Stimulated activated CD8-positive, alpha-beta memory T cell treated with anti-CD3 and anti-CD28 coated beads, Interleukin-2, amount 100 ng/mL, for 48 hours (primary cell): ENCODE measurements around the gene MACROD2.
"Not testable (repeated sequence)": the region's sequence is repeated elsewhere in the genome, so short reads cannot be mapped to it uniquely, and the experiment has no call there.

Experiments
- DNase-seq, 2 donors: peaks; one replicate each; pipeline ENCODE4 v3.0.0-alpha.2; 2020; ENCODE audit warnings: low read depth in 2 of 2

The MACROD2 gene

DNA sequence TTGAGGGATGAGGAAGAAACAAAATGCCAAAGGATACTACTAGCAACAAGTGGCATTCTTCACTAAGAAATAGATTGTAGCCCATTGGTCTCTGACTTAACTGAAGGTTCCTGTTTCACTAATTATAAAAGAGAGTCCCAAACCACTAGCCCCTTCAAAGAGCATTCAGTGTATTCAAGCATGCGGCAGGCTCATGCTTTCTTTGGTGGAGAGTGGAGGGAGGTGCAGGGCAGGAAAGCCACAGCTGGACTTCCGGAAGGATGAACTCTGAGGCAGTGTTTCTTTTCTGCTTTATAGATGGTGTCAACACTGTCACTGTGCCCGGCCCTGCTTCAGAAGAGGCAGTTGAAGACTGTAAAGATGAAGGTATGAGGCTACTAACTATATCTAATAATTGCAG, 1941.9 kb downstream of the MACROD2 start:
- no peak for DNase-seq

DNA sequence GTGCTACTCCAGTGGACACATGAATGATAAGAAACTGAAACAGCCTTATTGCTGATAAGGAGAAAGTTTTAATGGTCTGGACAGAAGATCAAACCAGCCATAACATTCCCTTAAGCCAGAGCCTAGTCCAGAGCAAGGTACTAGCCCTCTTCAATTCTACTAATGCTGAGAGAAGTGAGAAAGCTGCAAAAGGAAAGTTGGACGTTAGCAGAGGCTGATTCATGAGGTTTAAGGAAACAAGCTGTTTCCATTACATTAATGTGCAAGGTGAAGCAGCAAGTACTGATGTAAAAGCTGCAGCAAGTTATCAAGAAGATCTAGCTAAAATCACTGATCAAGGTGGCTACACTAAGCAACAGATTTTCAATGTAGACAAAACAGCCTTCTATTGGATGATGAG, 1943.5 kb downstream of the MACROD2 start:
- no peak for DNase-seq

DNA sequence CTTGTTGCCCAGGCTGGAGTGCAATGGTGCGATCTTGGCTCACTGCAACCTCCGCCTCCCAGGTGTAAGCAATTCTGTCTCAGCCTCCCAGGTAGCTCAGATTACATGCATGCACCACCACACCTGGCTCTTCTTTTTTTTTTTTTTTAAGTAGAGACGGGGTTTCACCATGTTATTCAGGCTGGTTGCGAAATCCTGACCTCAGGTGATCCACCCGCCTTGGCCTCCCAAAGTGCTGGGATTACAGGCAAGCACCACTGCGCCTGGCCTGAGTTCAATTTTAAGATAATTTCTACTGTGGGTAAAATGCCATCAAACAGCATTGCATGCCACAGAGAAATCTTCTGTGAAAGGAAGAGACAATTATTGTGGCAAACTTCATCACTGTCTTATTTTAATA, 1944.8 kb downstream of the MACROD2 start:
- no peak for DNase-seq

DNA sequence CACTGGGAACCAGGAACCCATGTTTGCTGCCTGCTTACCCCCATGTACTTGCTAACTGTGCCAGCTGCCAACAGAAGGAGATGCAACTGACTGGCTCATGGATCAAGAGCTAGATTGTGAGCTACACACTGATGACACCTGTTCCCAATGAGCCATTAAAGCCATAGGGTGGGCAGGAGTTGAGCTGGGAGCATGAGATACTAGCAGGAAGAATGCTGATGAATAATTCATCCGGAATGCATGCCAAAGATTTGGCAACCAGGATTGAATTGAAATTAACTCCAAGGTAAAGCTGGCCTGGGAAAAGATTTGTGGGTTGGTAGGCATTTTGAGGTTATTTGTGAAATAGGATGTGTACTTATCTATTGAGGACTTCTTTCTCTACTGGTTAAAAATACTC, 1946.8 kb downstream of the MACROD2 start:
- DNase-seq, result no peak

DNA sequence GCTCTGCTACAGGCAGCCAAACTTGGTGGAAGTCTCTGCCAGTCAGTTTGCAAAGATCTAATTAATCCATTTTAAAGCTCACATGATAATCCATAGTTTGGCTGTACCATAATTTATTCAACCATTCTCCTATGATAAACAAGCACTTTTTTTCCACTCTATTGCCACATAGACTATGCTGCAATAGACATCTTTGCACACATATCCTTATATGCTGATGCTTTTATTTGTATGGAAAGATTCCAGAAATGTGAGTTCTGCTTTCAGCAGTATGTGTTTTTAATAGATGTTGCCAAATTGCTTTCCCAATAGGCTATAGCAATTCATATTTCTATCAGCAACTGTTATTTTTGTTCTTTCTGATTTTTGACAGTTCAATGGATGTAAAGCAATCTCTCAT, 1950.0 kb downstream of the MACROD2 start:
- no peak for DNase-seq

- DNase-seq, result no peak
Observed at GRCh38 chr20:15949391-15949790, 1954.1 kb downstream of the MACROD2 start.

DNA sequence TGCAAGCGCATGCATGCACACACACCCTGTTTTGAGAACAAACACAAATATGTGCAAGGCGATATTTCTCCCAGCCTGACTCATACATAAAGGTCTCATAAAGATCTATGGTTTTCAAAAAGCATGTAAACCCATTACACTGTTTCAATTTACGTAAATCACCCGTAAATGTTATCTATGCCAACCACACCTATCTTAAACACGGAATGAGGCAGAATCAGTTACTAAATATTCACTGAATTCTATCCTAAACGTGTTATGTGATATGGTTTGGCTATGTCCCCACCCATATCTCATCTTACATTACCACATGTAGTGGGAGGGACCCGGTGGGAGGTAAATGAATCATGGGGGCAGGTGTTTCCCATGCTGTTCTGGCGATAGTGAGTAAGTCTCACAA, 1956.3 kb downstream of the MACROD2 start:
- no peak for DNase-seq

GRCh38 chr20:15958142-15958541, 1962.8 kb downstream of the MACROD2 start:
- no peak for DNase-seq

DNA sequence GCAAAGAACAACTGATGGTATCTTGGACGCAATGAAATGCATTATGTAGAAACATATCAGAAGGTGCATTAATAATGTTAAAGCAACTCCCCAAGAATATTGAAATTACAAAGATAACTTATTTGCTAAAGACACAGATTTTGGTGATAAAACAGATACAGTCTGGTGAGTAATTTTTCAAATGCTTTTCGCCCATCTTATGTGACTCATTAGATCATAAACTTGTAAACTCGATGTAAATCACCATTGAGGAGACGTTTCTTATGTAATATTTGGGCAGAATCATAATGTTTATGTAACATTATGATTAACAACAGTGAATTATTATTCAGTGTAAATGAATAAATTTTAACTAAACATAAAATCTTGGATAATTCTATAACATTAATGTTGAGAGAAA, 1969.8 kb downstream of the MACROD2 start:
- DNase-seq, result no peak

- DNase-seq, result no peak
Observed at GRCh38 chr20:15967334-15967733, 1972.0 kb downstream of the MACROD2 start.

GRCh38 chr20:15976047-15976736, 1980.9 kb downstream of the MACROD2 start:
- DNase-seq, result no peak

- DNase-seq, result no peak
Observed at GRCh38 chr20:15977026-15977425, 1981.7 kb downstream of the MACROD2 start.

DNA sequence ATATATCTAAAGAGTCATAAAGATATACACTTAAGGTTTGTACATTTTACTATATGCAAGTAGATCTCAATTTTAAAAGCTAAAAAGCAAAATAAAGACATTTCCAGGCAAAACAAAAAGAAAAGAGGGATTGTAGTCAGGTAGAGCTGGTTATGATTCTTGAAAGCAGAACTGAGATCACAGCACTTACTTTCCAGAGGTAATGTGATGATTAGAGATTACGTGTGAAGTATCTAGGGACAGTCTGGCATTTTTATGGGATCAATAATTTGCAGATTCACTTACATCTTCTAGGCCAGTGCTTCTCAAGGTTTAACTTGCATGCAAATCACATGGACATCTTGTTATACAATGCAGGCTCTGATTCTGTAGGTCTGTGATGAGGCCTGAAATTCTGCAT, 1982.4 kb downstream of the MACROD2 start:
- DNase-seq, result no peak

DNA sequence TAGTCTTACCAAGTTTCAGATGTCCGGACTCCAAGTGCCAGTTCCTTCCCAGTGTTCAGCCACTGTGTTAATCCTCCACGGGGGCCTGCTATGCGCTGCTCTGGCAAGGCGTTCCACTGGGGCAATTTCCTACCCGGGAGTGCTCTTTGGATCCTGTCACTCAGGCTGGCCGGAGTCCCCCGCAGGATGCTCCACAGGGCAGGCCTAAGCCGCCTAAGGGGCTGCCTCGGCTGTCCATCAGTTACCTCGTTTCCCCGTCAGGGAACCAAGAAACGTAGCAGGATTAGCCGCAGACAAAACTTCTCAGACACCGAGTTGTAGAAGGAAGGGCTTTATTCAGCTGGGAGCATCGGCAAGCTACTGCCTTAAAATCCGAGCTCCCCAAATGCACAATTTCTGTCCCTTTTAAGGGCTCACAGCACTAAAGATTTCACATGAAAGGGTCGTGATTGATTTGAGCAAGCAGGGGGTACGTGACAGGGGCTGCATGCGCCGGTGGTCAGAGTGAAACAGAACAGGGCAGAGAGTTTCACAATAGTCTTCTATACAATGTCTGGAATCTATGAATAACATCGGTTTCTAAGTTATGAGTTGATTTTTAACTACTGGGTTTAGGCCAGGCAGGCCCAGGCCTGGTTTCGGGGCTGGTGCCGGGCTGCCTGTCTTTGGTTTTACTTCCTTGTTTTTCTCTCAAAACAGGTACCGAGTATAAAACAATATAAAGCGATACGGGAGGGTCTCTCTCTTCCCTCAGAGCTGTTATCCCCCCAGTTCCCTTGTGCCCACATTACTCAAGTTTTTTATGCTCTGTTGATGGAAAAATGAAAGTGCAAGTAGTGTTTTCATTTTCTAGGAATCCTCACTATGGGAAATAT, 1990.4 kb downstream of the MACROD2 start:
- DNase-seq, result not testable (repeated sequence)

GRCh38 chr20:15986690-15987089, 1991.4 kb downstream of the MACROD2 start:
- no peak for DNase-seq

DNA sequence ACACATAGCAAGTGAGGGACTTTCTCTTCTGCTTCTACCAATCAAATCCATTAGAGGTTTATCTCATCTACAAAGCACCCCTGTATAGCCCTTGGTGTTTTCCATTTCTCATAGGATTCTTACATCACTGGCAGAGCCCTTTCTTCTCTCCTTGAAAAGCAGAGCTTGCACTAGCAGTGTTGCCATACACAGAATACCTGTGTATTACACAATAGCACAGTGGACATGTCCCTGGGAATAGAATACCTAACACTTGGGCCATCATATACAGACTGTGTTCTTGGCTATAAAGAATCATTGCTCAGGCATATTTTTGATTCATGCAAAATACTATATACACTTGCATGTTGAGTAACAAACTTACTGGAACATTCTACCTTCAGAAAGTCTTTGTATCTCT, 1996.0 kb downstream of the MACROD2 start:
- no peak for DNase-seq

DNA sequence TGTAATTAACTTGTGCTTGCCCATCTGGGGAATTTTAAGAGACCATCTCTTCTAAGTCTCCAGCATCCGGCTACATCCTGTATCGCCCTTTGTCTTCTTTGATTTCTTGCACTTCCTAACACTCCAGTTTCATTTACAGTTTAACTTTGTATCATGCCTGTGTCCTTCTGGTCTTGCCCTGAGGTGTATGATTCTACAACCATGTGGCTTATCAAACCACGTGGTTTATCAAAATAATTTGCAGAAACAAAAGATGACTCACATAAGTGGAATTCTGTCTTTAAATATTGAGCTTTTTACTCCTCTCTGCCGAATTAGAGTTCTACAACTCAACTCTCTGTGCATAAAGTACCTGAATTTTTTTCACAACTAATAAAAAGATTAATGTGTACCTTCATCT, 1997.2 kb downstream of the MACROD2 start:
- no peak for DNase-seq

DNA sequence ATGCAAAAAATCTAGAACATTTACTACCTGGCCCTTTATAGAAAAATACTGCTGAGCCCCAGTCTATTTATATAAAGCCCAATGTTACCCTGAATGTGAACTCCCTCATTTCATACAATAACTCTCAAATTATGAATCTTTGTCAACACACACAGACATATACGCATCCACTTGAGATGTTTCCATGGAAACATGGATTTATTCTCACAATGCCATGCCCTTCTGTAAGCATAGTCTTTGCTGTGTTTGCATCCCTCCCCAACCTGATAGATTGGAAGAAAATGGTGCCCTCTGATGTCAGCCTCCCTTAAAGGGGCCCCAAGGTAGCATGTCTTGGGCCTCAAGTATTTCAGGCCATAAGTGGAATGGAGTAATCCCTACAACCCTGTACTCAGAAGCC, 2004.8 kb downstream of the MACROD2 start:
- DNase-seq, result no peak

GRCh38 chr20:16001286-16001685, 2006.0 kb downstream of the MACROD2 start:
- DNase-seq, result no peak

GRCh38 chr20:16003310-16003709, 2008.0 kb downstream of the MACROD2 start:
- no peak for DNase-seq

- no peak for DNase-seq
Observed at GRCh38 chr20:16004108-16004854, 2009.0 kb downstream of the MACROD2 start.
